Endothelial cell of umbilical vein (primary cell): Measurements from ENCODE around the gene ADAM11.

ENCODE experiments used
- EZH2 ChIP-seq: IDR thresholded peaks from 2 replicates; pipeline ENCODE4 v1.6.1; 2012; ENCODE audit warnings: borderline replicate concordance, low read depth, mild to moderate bottlenecking, moderate library complexity, low read length, inconsistent platforms; ENCODE audit not compliant: severe bottlenecking
- FOS ChIP-seq: IDR thresholded peaks from 2 replicates; pipeline ENCODE4 v1.6.1; 2011; ENCODE audit warnings: mild to moderate bottlenecking, low read length, moderate library complexity, borderline replicate concordance; ENCODE audit not compliant: insufficient read depth
- GATA2 ChIP-seq: IDR thresholded peaks from 2 replicates; pipeline ENCODE4 v1.7.0; 2011; ENCODE audit warnings: low read depth, mild to moderate bottlenecking, moderate library complexity, mixed read lengths, low read length; ENCODE audit not compliant: insufficient read length, insufficient read depth
- JUN ChIP-seq: IDR thresholded peaks from 2 replicates; pipeline ENCODE4 v1.6.1; 2011; ENCODE audit warnings: borderline replicate concordance, low read depth; ENCODE audit not compliant: insufficient read length, insufficient read depth
- MYC ChIP-seq: IDR thresholded peaks from one replicate; pipeline ENCODE4 v1.6.1; 2011; ENCODE audit warnings: mild to moderate bottlenecking, low read depth, low read length
- POLR2A ChIP-seq: IDR thresholded peaks from 2 replicates; pipeline ENCODE4 v1.6.1; 2012; ENCODE audit warnings: low read depth, mild to moderate bottlenecking, control low read depth, low read length
- POLR2AphosphoS5 ChIP-seq: IDR thresholded peaks from 2 replicates; pipeline ENCODE4 v1.6.1; 2012; ENCODE audit warnings: low read depth, mild to moderate bottlenecking, control low read depth, low read length, moderate library complexity; ENCODE audit not compliant: insufficient read depth
- TF ChIP-seq, protein P1 (sequence below), 2 donors: IDR thresholded peaks; 1 replicate in 1 of 2; 2 replicates in 1 of 2; pipeline ENCODE4 v1.5.1; 2011; ENCODE audit warnings: low read length in 2 of 2, mild to moderate bottlenecking in 2 of 2, moderate library complexity in 2 of 2, control low read depth in 1 of 2, inconsistent platforms in 1 of 2, low read depth in 1 of 2; ENCODE audit not compliant: insufficient read depth in 1 of 2; ENCODE audit errors: extremely low read depth in 1 of 2
- TF ChIP-seq, protein P2 (sequence below): IDR thresholded peaks from 2 replicates; pipeline ENCODE4 v1.6.1; 2011; ENCODE audit not compliant: insufficient read depth, insufficient read length

DNA sequence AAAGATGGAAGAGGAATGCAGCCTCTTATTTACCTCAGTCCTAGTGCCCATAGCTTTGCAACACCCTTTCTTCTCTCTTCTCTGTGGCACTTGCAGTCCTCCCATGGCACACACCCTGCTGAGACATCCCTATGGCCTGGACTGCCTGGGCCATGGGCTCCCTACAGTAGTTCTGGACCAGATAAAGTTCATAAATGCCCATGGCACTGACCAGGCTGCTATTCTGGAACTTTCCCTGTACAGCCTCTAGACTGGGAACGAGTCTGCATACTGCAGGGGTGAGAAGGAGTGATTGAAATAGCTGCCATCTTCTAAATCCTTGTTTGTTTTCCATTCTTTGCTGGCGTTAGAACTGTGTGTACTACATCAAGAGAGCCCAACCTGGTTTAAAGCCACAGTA is 24.5 kb upstream of the ADAM11 start:
- TF ChIP-seq, protein P1, sequence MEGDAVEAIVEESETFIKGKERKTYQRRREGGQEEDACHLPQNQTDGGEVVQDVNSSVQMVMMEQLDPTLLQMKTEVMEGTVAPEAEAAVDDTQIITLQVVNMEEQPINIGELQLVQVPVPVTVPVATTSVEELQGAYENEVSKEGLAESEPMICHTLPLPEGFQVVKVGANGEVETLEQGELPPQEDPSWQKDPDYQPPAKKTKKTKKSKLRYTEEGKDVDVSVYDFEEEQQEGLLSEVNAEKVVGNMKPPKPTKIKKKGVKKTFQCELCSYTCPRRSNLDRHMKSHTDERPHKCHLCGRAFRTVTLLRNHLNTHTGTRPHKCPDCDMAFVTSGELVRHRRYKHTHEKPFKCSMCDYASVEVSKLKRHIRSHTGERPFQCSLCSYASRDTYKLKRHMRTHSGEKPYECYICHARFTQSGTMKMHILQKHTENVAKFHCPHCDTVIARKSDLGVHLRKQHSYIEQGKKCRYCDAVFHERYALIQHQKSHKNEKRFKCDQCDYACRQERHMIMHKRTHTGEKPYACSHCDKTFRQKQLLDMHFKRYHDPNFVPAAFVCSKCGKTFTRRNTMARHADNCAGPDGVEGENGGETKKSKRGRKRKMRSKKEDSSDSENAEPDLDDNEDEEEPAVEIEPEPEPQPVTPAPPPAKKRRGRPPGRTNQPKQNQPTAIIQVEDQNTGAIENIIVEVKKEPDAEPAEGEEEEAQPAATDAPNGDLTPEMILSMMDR (IDR thresholded peaks at IDR 0.05; ENCODE audit: extremely low read depth in 1 of 2, insufficient read depth in 1 of 2, low read depth in 1 of 2, low read length in 2 of 2) = no peak
- TF ChIP-seq POLR2A (no peak), EZH2 (no peak), FOS (no peak), POLR2AphosphoS5 (no peak), JUN (no peak), GATA2 (no peak), MYC (no peak)
- TF ChIP-seq, protein P2, sequence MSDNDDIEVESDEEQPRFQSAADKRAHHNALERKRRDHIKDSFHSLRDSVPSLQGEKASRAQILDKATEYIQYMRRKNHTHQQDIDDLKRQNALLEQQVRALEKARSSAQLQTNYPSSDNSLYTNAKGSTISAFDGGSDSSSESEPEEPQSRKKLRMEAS = no peak
